CD4-positive, alpha-beta T cell treated with Interleukin-1 beta for 1 hour (primary cell): ENCODE measurements around the gene POR.

Source experiments
- DNase-seq, 2 donors: peaks; one replicate each; pipeline ENCODE4 v3.0.0-alpha.2; 2020 to 2022

POR gene

DNA sequence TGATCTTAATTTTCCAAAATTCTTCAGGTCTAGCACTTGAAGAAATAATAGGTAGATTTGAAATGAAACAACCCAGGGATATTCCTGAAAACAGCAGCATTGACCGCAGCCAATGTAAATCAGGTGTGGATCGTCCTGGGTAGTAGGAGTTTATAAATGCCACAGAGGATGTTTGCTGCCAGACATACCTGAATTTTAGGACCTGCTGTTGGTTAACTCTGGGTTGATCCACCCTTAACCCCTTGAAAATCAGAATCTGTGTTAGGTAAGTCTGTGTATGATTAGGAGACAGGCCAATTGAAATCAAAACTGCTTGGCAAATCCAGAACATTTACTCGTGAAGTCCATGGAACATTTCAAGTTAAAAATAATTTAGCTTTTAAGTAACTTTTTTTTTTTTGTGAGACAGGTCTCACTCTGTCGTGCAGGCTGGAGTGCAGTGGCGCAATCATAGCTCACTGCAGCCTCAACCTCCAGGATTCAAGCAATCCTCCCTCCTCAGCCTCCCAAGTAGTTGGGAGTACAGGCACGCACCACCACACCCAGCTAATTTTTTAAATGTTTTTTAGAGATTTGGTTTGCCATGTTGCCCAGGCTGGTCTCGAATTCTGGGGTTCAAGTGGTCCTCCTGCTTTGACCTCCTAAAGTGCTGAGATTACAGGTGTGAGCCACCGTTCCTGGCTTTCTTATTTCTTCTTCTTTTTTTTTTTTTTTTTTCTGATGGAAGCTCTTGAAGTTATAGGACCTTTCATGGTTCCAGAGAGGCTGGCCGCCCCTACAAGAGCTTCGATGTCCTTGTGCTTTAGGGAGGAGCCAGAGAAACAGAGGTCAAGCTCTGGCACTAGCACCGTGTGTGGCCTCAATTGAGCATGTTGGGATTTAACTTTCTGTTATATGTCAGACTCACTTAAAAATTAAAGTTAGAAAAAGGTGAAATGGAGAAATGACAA lies 2.0 kb downstream of the POR start:
- no peak for DNase-seq

- no peak for DNase-seq
Measured at GRCh38 chr7:75920431-75921161, 5.6 kb downstream of the POR start.

- no peak for DNase-seq
Measured at GRCh38 chr7:75921479-75921878, 6.5 kb downstream of the POR start.

DNA sequence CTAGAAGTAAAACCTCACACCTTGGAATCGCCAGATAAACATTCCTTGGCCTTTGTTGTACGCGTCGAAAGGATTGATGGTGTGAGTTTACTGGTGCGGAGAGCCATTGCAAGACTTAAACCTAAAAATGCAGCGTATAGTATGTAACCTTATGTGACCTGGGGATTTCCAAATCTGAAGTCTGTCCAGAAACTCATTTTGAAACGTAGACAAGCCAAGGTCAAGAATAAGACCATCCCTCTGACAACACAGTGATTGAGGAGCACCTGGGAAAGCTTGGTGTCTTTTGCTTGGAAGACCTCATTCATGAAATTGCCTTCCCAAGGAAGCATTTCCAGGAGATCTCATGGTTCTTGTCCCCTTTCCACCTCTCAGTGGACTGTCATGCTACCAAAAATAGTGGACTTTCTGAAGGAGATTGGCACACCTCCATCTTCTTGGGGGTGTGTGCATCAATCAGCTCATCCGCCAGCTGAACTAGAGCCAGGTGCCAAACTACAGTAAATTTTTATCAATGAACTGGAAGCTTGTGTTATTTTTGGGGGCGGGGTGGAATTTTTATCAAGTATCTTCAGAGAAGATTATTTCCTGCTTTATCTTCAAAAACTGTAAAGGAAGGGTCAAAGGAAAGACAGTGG lies 8.1 kb downstream of the POR start:
- no peak for DNase-seq

DNA sequence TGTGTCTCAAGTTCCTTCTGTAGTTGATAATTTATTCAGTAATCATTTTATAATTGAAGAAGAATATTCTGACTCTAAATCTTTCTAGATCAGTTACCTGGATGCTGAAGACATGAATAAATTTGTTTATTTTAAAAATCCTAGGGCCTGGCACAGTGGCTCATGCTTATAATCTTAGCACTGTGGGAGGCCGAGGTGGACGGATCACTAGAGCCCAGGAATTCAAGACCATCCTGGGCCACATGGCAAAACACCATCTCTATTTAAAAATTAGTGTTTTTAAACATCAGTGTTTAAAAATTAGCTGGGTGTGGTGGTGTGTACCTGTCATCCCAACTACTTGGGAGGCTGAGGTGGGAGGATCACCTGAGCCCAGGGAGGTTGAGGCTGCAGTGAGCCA lies 9.3 kb downstream of the POR start:
- no peak for DNase-seq

GRCh38 chr7:75924889-75925288 lies 9.9 kb downstream of the POR start:
- no peak for DNase-seq

DNA sequence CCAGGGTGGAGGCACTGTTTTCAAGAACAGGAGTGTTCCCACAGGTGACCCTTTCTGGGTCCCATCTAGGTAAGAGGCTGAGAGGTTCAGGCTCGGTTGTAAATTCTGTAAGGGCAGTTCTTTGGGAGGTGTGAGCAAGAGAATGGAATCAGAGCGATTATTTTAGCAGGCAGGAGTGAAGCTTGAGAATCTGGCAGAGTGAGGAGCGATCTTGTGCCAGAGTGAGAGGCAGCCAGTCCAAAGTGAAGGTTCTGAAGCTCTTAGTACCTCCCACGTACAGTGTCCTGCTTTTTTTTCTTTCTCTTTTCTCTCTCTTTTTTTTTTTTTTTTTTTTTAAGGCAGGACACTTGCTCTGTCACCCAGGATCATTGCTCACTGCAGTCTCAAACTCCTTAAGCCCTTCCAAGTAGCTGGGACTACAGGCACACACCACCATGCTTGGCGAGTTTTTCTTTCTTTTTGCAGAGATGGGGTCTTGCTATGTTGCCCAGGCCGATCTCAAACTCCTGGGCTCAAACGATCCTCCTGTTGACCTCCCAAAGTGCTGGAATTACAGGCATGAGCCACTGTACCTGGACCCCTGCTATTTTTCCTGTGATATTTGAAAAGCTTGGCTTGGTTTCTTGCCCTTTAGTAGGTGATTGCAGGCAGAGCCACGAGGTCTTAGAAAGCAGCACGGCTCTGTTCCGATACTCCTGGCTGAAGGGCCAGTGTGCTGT lies 10.9 kb downstream of the POR start:
- DNase-seq: no peak

GRCh38 chr7:75928568-75928914 lies 13.6 kb downstream of the POR start:
- peak; percentile 27 to 37 for DNase-seq

DNA sequence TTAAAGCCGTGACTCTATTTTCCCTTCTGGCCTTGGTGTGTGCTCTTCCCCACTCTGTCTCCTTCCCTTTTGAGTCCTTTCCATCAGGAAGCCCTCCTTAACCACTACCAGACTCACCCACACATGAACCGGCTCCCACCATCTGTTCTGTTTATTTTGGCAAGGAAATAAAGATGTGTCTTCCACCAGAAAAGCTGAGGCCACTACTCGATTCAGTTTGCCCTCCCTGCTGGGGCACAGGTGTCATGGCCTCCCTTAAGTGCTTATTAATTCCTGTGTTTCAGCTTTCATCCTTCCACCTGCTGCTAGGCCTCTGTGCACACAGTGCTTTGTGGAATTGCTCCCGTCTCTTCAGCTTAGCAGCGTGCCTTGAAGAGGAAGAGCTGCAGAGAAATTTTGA lies 16.7 kb downstream of the POR start:
- DNase-seq: no peak

- DNase-seq: peak in 1 of 2 donors; percentile 38
Measured at GRCh38 chr7:75937958-75938786, 23.2 kb downstream of the POR start.

DNA sequence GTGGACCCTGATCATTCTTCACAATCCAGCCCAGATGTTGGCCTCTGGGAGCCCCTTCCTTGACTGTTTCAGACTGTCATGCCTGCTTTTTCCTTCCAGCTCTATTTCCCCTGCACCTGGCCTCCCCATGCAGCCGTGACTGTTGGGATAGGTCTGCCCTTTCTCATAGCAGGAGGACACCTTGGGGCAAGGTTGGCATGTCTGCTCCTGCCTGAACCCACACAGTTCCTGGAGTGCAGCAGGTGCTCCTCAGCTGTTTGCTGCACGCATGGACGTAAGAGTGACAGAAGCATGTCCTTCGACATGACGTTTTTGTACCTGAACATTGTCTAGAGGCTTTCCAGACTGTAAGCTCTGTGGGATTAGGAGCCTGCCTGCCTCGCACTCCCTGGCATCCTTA lies 24.0 kb downstream of the POR start:
- no peak for DNase-seq

GRCh38 chr7:75943864-75944263 lies 28.9 kb downstream of the POR start:
- no peak for DNase-seq

GRCh38 chr7:75944507-75944906 lies 29.6 kb downstream of the POR start:
- no peak for DNase-seq

GRCh38 chr7:75945297-75946168 lies 30.6 kb downstream of the POR start:
- DNase-seq: peak in 1 of 2 donors; percentile 23

DNA sequence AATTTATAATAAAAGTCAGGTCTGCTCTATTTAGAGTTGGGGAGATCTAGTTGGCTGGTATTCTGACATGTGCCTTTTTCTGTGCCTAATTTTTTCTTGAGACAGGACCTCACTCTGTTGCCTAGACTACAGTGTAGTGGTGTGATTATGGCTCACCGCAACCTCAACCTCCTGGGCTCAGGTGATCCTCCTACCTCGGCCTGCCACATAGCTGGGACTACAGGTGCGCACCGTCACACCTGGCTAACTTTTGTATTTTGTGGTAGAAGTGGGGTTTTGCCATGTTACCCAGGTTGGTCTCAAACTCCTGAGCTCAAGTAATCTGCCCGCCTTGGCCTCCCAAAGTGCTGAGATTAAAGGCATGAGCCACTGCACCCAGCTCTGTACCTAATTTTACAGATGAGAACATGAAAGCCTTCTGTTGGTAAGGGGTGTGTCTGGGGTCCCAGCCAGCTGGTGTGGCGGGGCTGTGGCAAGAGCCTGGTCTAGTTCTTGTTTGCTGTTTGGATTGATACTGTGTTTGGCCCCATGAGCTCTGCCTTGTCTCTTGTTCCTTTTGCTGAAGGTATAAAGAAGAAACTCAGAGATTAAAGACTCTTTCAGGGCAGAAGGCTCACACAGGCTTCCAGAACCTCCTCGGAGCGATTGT lies 31.4 kb downstream of the POR start:
- no peak for DNase-seq

GRCh38 chr7:75948179-75948578 lies 33.2 kb downstream of the POR start:
- no peak for DNase-seq

DNA sequence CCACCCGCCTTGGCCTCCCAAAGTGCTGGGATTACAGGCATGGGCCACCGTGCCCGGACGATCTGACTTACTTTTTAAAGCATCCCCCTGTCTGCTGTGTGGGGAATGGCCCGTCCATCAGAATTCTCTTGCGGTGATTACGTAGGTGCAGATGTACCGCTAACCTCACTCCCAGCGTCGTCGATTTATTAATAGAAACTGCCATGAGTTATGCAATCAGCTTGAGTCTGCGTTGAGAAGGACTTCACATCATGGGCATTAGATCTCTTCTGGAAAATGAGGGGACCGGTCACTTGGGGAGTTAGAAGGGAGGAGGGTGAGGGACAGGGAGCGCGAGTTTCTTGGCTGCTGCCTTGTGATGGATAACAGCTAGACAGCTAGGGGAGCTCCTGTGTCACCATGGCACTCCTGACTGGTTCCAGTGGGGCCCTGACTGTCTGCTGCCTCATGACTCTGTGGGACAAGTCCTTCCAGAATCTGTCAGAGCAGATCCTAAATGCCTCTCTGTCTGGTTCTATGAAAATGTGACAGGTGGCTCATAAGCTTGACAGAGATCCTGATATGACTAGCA lies 35.2 kb downstream of the POR start:
- no peak for DNase-seq

GRCh38 chr7:75951506-75951905 lies 36.6 kb downstream of the POR start:
- peak in 1 of 2 donors; percentile 64 for DNase-seq

DNA sequence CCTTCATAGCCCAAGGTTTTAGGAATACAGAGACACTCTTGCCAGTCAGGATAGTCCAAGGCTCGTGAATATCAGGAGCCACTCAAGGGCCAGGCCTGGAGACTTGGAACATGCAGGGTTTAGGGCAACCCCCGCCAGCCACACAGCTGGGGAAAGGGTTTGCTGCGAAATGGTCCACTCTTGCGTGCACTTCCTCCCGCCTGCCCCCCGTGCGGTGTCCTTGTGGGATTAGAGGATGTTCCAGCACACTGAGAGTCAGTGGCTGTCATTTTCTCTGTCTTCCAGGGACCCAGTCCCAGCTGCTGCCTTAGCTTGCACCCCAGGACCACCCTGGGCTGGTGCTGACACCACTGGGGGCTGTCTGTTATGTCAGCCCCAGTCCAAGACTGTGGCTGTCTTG lies 38.5 kb downstream of the POR start:
- no peak for DNase-seq

DNA sequence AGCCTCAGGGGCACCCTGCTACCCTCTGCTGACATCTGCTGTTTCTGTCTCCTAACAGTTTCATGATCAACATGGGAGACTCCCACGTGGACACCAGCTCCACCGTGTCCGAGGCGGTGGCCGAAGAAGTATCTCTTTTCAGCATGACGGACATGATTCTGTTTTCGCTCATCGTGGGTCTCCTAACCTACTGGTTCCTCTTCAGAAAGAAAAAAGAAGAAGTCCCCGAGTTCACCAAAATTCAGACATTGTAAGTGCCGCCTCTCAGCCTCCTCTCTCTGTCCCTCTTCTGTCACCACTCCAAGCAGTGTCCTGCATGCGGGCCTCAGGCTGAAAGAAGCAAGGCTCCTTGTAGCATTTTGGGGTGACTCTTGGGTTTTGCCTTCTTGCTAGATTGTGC lies 39.0 kb downstream of the POR start:
- DNase-seq: no peak
